ENCODE results near the gene DMD.

Gene DMD

DNA sequence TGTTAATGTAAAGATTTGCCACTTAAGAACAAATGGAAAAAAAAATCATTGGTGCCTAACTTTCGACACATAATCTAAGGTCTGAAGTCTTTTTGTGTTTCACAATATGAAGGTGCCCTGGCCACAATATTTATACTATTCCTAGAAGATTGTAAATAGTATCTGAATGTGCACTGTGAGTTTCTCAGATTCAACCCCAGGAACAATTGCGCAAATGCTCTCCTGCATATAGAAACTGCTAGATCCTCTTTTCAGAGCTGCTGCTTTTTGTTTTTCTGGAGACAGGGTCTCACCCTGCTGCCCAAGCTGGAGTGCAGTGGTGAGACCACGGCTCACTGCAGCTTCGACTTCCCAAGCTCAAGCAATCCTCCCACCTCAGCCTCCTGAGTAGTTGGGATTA, 1659.4 kb downstream of the DMD start:
- H3K27me3 ChIP-seq (replicated peaks; ENCODE audit: insufficient read depth, low read length) = no peaks in the 10 kb centered on the region
- H3K4me2 ChIP-seq (ENCODE audit: low read depth, low read length) = no peak overlapping the region
- no peaks in the 10 kb centered on the region for H4K20me1 ChIP-seq (ENCODE audit: insufficient read depth, low read length)
- H3K9me3 ChIP-seq (replicated peaks; ENCODE audit: insufficient read depth, low read length) = no peaks in the 10 kb centered on the region
- no peak overlapping the region for H3K4me3 ChIP-seq (ENCODE audit: low read length)
- H3F3A ChIP-seq (ENCODE audit: insufficient read depth, low read length) = no peaks in the 10 kb centered on the region
- H3K9me2 ChIP-seq (replicated peaks; ENCODE audit: insufficient read depth, low read length) = no peaks in the 10 kb centered on the region
- H3K9ac ChIP-seq (ENCODE audit: low read length) = no peak overlapping the region
- no peaks in the 10 kb centered on the region for H3K36me3 ChIP-seq (replicated peaks; ENCODE audit: insufficient read depth, low read length)
- DNase-seq = no peak
- no peak overlapping the region for H3K27ac ChIP-seq (ENCODE audit: low read length)
- H3K79me2 ChIP-seq (ENCODE audit: low read length) = no peaks in the 10 kb centered on the region
- H3K4me1 ChIP-seq (ENCODE audit: low read length) = no peaks in the 10 kb centered on the region
- H2AFZ ChIP-seq (ENCODE audit: low read length) = no peak overlapping the region
- TF ChIP-seq, protein P1, sequence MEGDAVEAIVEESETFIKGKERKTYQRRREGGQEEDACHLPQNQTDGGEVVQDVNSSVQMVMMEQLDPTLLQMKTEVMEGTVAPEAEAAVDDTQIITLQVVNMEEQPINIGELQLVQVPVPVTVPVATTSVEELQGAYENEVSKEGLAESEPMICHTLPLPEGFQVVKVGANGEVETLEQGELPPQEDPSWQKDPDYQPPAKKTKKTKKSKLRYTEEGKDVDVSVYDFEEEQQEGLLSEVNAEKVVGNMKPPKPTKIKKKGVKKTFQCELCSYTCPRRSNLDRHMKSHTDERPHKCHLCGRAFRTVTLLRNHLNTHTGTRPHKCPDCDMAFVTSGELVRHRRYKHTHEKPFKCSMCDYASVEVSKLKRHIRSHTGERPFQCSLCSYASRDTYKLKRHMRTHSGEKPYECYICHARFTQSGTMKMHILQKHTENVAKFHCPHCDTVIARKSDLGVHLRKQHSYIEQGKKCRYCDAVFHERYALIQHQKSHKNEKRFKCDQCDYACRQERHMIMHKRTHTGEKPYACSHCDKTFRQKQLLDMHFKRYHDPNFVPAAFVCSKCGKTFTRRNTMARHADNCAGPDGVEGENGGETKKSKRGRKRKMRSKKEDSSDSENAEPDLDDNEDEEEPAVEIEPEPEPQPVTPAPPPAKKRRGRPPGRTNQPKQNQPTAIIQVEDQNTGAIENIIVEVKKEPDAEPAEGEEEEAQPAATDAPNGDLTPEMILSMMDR (IDR thresholded peaks at IDR 0.05; ENCODE audit: low read length) = no peak
- TF ChIP-seq EZH2 (optimal IDR thresholded peaks at IDR 0.05; ENCODE audit: low read depth, low read length) (no peak), EZH2phosphoT487 (IDR thresholded peaks at IDR 0.05; ENCODE audit: low read length) (no peak)

DNA sequence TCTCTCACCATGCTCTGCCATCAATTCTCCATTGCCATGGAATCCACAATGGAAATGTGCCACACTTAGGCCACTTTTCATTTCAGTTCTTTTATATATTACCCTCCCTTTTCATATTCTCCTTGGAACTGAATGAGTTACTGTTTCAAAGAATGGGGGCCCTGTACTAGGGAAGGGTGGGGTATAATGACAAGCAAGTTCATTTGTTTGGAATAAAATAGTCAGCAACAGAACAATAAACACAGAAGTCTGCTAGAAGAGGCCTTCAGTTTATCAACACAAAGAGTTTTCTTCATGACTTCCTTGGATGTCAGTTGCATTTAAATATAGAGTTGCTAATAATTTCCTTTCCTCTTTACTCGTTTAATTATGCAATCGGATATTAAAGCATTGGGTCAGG, 1661.2 kb downstream of the DMD start:
- Histone ChIP-seq H3K9me3 (replicated peaks; ENCODE audit: insufficient read depth, low read length) (no peaks in the 10 kb centered on the region), H3K9ac (ENCODE audit: low read length) (no peak overlapping the region), H3K27me3 (replicated peaks; ENCODE audit: insufficient read depth, low read length) (no peaks in the 10 kb centered on the region), H3K36me3 (replicated peaks; ENCODE audit: insufficient read depth, low read length) (no peaks in the 10 kb centered on the region), H3F3A (ENCODE audit: insufficient read depth, low read length) (no peaks in the 10 kb centered on the region), H3K4me1 (ENCODE audit: low read length) (no peaks in the 10 kb centered on the region), H3K79me2 (ENCODE audit: low read length) (no peaks in the 10 kb centered on the region), H3K4me3 (ENCODE audit: low read length) (no peak overlapping the region), H2AFZ (ENCODE audit: low read length) (no peak overlapping the region), H3K9me2 (replicated peaks; ENCODE audit: insufficient read depth, low read length) (no peaks in the 10 kb centered on the region), H3K4me2 (ENCODE audit: low read depth, low read length) (no peak overlapping the region), H4K20me1 (ENCODE audit: insufficient read depth, low read length) (no peaks in the 10 kb centered on the region), H3K27ac (ENCODE audit: low read length) (no peak overlapping the region)
- no peak for DNase-seq
- no peak for TF ChIP-seq EZH2 (optimal IDR thresholded peaks at IDR 0.05; ENCODE audit: low read depth, low read length)
- TF ChIP-seq, protein P1 (IDR thresholded peaks at IDR 0.05; ENCODE audit: low read length) = no peak
- no peak for TF ChIP-seq EZH2phosphoT487 (IDR thresholded peaks at IDR 0.05; ENCODE audit: low read length)

GRCh38 chrX:31547816-31548215, 1663.5 kb downstream of the DMD start:
- no peaks in the 10 kb centered on the region for H3K9me2 ChIP-seq (replicated peaks; ENCODE audit: insufficient read depth, low read length)
- H3F3A ChIP-seq (ENCODE audit: insufficient read depth, low read length) = no peaks in the 10 kb centered on the region
- no peak for DNase-seq
- no peaks in the 10 kb centered on the region for H3K79me2 ChIP-seq (ENCODE audit: low read length)
- no peaks in the 10 kb centered on the region for H3K4me1 ChIP-seq (ENCODE audit: low read length)
- H3K27me3 ChIP-seq (replicated peaks; ENCODE audit: insufficient read depth, low read length) = no peaks in the 10 kb centered on the region
- no peaks in the 10 kb centered on the region for H3K36me3 ChIP-seq (replicated peaks; ENCODE audit: insufficient read depth, low read length)
- H2AFZ ChIP-seq (ENCODE audit: low read length) = no peak overlapping the region
- H4K20me1 ChIP-seq (ENCODE audit: insufficient read depth, low read length) = no peaks in the 10 kb centered on the region
- H3K4me2 ChIP-seq (ENCODE audit: low read depth, low read length) = no peak overlapping the region
- no peaks in the 10 kb centered on the region for H3K9me3 ChIP-seq (replicated peaks; ENCODE audit: insufficient read depth, low read length)
- H3K27ac ChIP-seq (ENCODE audit: low read length) = no peak overlapping the region
- H3K4me3 ChIP-seq (ENCODE audit: low read length) = no peak overlapping the region
- TF ChIP-seq, protein P1 (IDR thresholded peaks at IDR 0.05; ENCODE audit: low read length) = no peak
- H3K9ac ChIP-seq (ENCODE audit: low read length) = no peak overlapping the region

Data from MM.1S (cell line).